ENCODE measurements around the gene SMIM21. TPM values are rescaled to one million over a fixed set of nuclear protein-coding genes. Genes with fewer than 3 reads are reported as not detected.

The SMIM21 gene
- total RNA-seq, 1 donor from 2014 or later = not detected

DNA sequence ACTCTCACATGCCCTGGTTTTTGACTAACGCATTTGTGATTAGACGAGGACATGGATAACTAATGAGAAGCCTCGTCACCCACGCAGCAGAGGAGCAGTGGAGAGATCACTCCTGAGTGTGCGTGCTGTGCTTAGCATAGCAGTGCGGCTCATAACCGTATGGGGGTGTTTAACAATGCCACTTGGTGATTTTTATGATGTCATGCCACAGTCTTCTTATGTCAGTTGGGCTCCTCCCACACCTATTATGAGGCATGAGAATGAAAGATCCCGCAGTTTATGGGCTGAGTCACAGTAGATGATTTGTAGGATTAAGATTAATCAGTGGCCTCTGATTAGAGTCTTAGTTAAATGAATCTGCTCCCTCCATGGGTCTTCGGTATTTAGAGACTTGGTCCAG, 2.5 kb upstream of the SMIM21 start:
- ATAC-seq = no peak
- intact Hi-C loops (cut with micrococcal nuclease) = no loop called here
- no peak for DNase-seq

DNA sequence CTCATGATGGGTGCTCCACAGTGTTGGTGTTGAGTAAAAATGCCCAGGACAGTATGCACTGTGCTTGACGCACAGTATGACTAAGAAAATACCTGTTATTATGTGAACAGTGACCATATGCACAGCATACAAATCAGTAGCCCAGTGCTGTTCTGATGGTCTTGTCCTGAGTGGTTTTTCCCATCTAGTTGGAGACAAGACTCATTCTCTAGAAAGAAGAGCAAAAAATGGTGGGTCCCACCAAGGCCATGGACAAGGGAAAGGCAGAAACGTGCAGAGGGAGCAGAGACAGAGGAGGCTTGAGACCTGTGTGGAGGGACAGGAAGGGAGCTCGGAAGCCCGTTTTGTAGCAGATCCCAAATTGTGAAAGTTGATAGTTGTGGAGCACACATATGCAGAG, 987 bp upstream of the SMIM21 start:
- intact Hi-C loops (cut with micrococcal nuclease) = no loop called here
- DNase-seq (no peak), ATAC-seq (no peak)

DNA sequence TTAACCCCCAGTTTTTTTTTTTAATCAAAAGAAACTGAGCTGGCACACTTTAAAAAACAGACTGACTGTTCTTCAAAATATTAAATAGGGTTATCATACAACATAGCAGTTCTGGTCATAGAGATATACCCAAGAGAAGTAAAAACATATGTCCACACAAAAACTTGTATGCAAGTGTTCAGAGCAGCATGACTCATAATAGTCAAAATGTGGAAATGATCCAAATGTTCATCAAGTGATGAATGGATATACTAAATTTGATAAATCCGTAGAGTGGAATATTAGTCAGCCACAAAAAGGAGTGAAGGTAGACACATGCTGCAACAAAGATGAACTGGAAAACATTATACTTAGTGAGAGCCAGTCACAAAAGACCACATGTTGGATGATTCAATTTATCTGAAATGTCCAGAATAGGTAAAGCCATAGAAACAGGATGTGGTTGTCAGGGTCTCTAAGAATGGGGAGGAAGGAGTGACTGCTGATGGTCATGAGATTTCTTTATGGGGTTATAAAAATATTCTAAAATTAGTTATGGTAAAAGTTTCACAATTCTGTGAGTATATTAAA, 5.1 kb downstream of the SMIM21 start:
- intact Hi-C loops (cut with micrococcal nuclease) = no loop called here
- no peak for ATAC-seq
- DNase-seq = no peak

DNA sequence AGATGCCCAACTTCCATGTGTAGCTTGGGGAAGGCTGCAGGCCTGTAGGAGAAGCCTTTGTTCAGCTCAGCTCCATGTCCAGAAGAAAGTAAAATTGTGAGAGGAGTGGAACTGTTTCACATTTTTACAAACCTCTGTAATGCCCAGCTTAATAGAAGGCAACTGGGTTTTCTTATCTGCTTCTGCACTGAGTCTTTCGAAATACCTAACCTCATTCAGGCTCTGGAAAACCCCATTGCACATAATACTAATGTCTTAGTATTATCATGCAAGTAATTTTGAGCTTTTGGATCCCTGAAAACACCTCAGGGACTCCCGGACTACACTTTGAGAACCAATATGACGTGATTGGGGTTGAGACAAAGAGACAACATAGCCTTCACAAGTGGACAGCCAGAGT, 5.8 kb downstream of the SMIM21 start:
- no peak for ATAC-seq
- intact Hi-C loops (cut with micrococcal nuclease) = no loop called here
- no peak for DNase-seq

DNA sequence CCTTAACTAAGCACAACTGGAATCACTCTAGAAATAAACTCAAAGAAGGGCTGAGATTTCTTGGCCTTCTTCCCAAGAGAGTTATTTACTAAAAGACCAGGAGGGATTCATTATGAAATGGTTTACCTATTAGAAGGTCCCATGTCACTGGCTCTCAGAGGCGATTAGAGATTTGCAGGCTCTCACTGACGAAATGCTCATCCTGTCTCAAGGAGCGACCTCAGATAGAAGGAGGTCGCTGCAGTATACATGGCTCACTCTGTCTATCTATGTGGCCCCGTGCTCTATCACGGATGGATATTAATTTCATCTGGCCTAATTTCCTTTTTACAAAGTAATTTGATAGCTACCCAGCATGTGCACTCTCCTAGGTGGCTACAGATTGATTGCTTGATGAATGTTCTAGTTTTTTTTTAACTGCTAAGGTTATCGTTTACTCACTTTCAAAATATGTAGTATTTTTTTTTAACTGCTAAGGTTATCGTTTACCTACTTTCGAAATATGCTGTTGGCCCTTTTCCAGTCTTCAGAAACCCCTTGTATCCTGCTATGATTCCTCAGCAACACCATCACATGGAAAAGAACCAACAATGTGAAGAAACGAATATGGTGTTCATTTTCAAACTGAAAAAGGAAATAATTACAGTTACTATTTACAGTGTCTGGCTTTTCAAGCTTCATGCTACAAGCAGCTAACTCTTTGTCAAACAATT, 9.1 kb downstream of the SMIM21 start:
- ATAC-seq (no peak), DNase-seq (no peak)
- intact Hi-C loops (cut with micrococcal nuclease) = no loop called here

DNA sequence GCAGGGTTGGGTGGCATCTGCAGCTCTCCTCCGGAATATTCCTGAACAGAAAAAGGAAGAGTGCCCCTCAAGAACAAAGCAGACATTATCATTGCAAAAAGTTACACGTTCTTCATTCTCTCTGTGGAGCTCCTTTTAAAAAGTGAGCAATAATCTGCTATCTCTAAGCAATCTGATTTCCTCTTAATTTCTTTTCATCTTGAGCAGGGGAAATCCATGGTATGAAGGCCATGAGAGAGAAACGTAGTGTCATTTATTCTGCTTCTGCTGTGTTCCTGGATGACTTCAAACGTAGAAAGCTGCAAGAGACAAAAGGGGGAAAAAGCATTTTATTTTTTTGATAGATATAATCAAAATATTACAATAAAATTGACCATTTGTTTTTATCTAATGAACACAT, 16.9 kb downstream of the SMIM21 start:
- no peak for ATAC-seq
- intact Hi-C loops (cut with micrococcal nuclease) = no loop called here
- DNase-seq = no peak

DNA sequence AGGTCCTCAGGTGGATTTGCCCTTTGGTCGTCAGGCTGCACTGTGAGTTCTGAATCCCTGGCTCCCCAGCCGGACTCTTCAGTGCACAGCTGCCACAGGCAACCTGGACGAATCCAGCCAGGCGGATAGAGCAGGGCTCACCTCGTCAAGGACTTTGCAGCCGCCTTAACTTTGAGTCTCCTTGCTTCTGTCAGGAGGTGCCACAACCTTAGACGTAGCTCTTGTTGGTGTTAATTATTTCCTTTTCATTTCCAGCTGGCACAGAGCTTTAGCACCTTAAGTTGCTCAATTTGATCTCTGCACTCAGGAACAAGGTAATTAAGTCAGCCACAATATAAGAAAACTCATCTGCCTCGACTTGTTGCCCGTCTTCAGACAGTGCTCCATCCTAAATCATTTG, 17.7 kb downstream of the SMIM21 start:
- DNase-seq (no peak), ATAC-seq (no peak)
- intact Hi-C loops (cut with micrococcal nuclease) = no loop called here

DNA sequence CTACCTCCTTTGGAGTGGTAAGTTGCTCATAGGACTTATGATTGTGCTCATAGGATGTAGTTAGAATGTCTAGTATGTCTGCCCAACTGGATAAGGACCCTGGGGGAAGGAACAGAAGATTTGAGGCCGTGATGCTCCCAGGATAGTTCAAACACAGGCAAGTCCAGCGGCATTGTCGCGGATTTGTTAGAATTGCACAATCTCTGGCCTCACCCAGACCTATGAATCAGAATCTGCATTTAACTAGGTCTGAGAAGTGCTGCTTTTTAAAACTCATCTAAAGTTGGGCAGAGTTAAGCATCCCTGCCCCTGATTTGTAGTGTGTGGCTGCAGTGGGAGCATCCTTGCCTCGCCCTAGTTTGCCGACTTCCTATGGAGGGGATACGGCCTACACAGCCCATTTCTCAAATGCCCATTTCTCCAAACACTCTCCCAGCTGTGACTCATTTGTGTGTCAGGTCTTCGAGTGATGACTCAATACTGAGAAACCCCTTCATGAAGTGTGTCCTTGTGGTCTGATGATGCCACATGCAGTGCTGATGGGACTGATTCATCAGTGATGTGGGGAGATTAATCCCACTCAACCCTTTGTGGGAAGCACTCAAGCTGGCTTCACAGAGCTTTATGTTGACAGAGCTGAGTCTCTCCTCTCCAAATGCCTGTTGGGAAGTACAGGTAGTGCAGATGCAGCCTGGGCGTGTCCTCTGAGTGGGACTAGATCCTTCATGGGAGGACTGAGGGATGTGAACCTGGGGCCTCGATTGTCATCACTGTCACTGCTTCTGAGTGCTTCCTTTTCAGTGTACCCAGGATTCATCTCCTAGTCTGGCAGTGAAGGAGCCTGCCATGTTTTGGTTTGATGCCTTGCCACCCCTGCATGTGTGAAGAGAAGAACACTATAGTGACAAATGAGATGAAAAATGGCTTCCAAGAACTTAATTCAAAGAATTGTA, 18.7 kb downstream of the SMIM21 start:
- intact Hi-C loops (cut with micrococcal nuclease) = no loop called here
- no peak for ATAC-seq

DNA sequence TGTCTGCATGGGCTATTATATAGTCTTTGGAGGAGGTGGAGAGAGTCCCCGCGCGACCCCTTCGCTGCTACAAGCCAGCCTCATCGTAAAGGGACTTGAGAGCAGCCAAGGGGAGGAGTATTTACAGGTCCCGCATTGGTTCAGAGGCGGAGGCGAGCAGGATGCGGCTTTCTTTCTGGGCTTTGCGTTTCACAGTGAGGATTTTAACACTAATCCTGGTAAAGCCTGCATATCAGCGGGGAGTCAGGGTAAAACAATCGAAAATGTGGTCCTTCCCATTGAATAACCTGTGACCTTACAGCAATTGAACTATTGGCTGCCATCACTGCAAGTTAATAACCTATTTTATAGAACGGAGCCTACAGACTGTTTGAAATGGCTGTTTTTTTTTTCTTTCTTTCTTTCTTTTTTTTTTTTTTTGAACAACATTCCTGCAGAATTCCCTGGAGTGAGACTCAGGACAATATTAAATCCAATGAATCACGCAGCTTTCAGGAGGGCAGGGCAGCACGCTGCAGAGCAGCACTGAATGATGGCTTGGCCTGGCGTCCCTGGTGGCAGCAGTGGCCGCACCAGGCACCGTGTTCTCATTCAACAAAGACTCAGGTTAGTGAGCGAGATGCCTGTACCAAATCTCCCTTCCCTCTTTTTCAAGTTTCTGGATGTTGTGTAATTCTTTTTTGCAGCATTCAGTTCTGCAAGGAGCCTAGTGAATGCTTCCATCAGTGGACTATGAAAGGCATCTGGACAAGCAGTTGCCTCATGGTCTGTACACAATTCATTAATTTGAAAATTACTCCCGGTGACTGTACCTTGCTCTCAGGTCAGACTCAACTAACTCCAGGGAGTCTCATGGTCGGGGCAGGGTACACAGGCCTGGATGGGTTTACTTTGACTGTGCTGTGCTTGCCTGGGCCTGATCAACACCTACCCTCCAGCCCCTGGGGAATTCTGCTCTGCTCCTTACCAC, 19.8 kb downstream of the SMIM21 start:
- no peak for DNase-seq
- no peak for ATAC-seq
- intact Hi-C loops (cut with micrococcal nuclease) = no loop called here

More for the DNA sequence above, 18.7 kb downstream of the SMIM21 start:
- DNase-seq = no peak

DNA sequence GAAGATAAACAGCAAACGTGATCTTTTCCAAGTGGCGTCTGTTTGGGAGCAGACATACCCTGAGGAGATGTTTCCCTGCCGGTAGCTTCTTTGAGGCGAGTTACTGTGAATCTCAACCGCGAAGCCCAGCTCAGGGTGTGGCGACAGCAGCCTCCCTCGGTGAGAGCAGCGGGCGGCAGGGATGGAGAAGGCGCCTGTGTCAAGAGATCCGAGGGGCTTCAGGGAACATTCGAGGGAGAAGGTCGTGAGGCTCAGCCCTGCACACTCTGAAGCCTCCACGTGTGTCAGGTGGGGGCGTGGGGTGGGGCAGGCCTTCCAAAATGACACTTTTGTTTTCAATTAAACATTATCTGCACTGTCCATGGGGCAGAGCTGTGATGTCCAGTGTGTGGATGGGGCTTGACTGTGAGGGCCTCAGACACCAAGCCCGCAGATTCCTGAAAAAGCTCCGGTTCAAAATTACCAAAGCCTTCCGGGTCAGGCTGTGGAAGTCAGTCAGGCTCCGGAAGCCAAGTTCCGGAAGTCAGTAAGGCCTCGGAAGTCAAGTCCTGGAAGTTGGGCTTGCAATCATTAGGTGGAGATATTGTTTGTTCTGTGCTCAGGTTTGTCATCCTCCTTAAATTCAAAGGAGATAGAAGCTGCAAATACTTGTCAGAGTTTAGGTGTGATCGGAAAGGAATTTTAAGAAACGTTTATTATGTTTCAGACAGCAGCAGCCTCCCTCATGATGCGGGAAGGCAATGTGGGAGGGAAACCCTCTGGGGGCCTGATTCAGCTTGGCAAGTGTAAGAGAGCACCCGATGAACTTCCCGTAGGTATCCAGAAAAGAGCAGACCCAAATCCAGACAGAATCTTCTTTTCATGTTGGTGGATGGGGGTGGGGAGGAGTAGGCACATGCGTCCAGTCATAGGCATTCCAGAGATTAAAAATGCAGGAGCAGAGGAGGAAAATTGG, 20.7 kb downstream of the SMIM21 start:
- ATAC-seq = no peak
- intact Hi-C loops (cut with micrococcal nuclease) = no loop called here
- no peak for DNase-seq

DNA sequence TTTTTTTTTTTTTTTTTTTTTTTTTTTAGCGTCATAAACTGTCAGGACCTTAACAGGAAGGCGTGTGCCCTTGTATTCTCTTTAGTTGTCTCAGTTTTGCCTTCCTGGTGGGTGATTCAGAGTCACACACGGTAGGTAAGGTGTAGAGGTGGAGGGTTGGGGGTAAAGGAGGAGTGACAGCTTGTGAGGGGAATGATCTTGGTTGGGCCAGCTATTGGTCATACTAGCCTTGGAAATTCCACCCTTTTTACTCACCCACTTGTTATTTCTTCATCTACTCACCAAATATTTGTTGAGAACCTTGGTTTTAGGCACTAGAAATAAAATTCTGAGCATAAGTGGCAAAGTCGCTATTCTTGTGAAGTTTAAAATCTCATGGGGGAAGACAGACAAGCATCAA, 22.2 kb downstream of the SMIM21 start:
- no peak for DNase-seq
- no peak for ATAC-seq
- intact Hi-C loops (cut with micrococcal nuclease) = no loop called here

DNA sequence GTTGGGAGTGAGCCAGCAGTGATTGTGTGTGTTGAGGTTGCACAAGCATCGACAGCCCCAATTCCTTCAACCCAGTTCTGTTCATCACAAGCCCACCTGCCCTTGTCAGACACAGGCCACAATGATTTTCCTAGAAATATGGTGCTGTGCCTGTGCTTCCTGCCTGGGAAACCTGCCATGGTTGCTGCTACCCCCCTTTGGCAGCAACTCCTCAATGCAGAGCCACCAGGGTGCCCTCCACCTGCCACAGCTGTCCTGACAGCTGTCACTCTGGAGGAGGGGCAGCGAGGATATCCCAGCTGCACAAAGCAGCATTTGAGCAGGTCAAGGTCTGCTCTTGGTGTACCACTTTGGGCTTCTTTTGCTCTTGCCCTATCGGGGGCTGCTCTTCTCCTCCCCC, 27.1 kb downstream of the SMIM21 start:
- DNase-seq = no peak
- intact Hi-C loops (cut with micrococcal nuclease) = no loop called here
- no peak for ATAC-seq

DNA sequence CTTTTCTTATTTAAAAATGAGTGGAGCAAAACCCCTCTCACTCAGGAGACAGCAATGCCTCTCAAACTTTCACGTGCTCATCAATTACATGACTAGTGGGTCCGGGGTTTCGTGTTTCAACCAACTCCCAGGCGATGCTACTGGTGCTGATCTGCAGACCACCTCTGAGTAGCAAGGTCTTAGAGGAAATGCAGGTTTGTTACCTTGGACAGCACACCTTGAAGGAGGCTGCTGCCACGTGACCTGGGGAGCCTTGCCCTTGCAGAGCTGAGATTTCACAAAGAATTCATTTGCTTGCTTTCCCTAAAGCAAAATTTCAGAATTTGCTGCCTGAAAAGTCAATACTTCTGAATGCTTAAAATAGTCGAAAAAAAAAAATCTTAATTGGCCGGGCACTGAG, 32.4 kb downstream of the SMIM21 start:
- intact Hi-C loops (cut with micrococcal nuclease) = no loop called here
- ATAC-seq = no peak
- no peak for DNase-seq

DNA sequence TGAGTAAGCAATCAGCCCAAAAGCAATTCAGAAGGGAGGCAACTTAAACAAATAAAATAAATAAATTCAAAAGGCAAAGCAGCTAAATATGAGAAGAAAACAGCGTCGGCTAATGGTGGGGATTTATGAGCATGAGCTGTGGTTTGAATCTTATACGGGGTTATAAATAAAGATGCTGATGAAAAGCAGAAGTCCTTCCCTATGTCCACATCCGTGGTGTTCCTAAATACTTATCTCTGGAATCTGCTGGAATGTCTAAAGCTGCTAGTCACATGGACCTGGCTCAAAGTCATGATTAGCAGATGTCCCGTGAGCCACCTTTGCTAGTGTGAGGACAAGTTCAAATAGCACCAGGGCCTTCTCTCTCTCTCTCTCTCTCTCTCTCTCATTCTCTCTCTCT, 33.8 kb downstream of the SMIM21 start:
- no peak for ATAC-seq
- intact Hi-C loops (cut with micrococcal nuclease) = no loop called here
- no peak for DNase-seq

DNA sequence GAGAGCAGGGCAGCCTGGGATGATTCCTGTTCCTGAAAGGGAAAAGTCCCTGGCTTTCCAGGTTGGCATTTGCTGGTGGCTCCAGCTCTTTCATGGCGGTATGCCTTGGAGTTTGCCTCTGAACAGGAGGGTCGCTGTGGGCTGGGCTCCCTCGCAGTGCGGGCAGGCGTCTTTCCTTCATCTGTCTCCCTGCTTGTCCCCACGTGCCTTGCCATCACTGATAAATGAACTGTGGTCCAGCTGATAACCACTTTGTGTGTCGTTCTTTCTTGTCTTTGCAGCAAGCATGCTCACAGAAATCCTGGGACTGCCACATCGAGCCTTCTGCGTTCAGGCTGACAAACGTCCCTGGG, 35.3 kb downstream of the SMIM21 start:
- no peak for ATAC-seq
- intact Hi-C loops (cut with micrococcal nuclease) = no loop called here
- no peak for DNase-seq

DNA sequence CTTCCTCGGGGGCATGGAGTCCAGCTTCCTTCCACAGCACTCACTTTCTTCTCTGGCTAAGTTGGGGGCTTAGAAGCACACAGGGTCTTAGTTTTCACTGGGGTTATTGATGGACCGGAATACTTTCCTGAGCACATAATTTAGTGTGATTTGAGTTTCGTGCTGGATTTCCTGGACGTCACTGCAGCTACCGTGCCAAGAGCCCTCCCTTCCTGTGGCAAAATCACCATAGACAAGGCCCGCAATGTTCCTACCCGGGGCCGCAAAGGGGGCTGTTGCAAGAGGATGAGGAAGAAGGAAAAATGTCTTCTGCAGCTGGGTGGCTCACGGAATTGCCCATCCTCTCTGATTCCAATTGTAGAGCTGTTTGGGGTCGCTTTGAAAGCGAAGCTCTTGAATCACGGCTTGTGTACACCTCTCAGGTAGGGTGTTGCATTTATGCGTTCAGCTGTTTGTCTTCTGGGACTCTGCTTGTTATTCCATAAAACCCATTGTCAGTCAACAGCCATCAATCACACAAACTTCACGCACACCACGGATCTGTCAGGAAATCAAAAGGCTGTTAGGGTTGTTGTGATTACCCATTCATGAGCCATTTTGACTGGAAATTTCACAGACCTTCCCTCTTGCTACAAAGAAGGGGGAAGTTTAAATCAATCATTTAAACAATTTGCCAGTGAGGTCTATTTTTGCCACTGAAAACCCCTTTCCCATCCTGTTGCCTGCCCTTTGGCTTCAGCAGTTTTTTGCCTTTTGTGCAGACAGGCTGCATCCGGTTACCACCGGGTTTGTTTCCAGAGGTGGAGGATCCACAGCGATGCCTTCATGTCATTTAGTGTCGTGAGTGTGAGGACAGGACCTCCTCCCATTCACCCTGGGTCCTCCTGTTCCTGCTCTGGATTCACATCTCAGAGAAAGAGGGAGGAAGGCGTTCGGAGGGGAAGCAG, 36.0 kb downstream of the SMIM21 start:
- no peak for DNase-seq
- intact Hi-C loops (cut with micrococcal nuclease) = no loop called here
- ATAC-seq = no peak

DNA sequence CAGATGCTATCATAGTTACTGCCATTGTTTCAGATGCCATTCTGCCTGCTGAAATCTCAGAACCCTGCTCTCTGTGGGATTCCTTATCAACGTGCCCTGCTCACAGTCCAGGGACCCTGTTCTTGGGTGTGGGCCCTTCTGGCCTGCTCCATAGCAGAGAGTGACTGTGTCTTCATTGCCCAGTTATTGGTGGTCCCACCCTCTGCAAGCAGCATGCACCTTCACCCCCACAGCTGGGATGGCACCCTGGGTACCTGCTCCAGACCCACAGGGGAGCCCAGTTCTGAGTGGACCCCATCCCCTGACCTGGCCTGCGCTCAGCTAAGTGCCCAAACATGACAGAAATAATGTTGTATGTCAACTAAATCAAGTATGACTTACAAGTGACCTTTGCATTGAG, 36.6 kb downstream of the SMIM21 start:
- no peak for ATAC-seq
- intact Hi-C loops (cut with micrococcal nuclease) = no loop called here

More for the DNA sequence above, 36.6 kb downstream of the SMIM21 start:
- DNase-seq = no peak

All from left ventricle myocardium superior (tissue), 1 donor.